Fibroblast of upper back skin (primary cell): ENCODE measurements around the gene PIGQ.
A peak's percentile ranks its signal among the peaks of the same experiment; 100 is the strongest.

Source experiments
- DNase-seq: peaks from one replicate; pipeline ENCODE4 v3.0.0-alpha.2; 2013

Gene PIGQ

DNA sequence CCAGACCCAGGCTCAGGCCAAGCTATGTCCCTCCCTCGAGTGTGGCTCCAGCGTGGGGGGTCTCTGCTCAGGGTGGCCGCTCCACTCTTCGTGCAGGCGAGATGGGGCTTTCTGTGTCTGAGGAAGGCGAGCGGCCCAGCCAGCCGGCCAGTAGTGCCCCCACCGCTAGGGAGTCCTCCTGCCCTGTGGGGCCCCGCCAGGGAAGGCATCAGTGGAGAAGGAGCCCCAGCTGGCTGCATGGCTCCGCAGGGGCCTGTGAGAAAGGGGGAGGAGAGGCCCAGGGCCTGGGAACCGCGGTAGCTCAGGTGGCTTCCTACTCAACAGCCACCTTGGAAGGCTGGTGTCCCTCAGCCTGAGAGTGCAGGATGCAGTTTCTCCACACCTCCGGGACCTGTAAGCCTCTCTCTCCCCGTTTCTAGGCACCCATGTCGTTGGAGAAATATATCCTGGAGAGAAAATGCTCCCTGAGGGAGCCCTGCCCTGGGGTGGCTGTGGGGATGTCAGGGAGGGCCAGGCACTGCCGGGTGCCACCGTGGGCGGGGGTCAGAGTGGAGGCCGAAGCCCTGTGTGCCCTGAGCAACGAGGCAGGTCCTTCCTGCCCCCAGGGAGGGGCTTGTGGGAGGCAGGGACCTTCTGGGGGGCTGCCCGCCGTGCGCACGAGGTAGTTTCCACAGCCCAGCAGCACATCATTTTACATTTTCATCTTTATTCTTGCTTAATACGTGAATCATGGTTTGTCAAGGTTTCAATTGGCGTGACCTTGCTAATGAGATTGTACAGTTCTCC lies 3.3 kb downstream of the PIGQ start:
- no peak for DNase-seq

DNA sequence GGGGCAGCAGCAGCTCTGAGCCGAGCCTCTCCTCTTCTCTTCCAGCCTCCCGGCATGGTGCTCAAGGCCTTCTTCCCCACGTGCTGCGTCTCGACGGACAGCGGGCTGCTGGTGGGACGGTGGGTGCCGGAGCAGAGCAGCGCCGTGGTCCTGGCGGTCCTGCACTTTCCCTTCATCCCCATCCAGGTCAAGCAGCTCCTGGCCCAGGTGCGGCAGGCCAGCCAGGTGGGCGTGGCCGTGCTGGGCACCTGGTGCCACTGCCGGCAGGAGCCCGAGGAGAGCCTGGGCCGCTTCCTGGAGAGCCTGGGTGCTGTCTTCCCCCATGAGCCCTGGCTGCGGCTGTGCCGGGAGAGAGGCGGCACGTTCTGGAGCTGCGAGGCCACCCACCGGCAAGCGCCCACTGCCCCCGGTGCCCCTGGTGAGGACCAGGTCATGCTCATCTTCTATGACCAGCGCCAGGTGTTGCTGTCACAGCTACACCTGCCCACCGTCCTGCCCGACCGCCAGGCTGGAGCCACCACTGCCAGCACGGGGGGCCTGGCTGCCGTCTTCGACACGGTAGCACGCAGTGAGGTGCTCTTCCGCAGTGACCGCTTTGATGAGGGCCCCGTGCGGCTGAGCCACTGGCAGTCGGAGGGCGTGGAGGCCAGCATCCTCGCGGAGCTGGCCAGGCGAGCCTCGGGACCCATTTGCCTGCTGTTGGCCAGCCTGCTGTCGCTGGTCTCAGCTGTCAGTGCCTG lies 4.4 kb downstream of the PIGQ start:
- DNase-seq, result no peak

DNA sequence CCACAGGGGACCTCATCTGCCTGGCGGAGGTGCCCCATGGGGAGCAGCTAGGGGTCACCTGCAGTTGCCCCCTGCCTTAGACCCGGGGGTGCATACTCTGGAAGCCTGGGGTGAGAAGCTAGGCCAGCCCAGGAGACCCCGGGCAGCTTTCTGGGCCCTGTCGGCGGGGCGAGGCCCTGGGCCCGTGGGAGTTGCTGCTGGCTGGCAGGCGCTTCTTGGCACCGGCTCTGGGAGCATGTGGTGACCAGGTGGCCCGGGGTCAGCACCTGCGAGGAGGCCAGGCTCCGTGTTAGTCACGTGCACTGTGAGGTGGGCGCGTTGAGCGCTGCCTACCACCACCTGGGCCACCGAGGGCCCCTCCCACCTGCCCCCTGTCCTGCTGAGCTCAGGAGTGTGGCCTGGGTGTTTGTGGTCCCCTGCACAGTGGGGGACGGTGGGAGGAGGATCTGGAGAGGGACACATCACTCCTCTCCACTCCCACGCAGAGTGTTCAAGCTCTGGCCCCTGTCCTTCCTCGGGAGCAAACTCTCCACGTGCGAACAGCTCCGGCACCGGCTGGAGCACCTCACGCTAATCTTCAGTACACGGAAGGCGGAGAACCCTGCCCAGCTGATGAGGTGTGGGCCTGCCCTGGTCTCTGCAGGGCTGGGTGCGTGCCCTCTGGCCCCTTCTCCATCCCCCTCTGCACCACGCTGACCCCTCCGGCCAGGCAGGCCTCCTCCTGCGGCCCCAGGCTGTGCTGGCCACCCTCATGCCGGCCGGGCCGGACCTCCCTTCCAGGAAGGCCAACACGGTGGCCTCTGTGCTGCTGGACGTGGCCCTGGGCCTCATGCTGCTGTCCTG lies 5.8 kb downstream of the PIGQ start:
- no peak for DNase-seq

DNA sequence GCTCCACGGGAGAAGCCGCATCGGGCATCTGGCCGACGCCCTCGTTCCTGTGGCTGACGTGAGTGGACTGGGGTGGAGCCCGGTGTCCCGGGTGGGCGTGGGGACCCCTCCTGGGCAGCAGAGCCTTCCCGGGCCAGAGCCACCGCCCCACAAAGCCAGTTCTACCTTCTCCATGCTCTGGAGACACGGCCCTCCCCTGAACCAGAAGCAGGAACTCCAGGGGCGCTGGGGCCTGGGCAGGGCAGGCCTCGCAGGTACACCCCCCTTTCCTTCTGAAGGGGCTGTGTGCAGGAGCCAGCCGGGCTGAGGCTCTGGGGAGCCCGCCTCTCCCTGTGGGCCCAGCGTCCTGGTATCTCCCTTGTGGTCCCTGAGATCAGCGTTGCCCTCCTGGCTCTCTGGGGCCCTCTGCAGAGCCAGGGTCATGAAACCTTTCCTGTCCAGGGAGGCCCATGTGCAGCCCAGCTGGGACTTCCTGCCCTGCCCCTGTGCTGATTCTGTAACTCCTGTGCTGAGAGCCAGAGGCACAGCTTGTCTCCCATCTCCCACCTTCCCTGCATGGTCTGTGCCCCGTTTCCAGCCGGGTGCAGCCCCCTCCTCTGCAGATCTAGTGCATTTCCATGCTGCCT lies 6.5 kb downstream of the PIGQ start:
- no peak for DNase-seq

DNA sequence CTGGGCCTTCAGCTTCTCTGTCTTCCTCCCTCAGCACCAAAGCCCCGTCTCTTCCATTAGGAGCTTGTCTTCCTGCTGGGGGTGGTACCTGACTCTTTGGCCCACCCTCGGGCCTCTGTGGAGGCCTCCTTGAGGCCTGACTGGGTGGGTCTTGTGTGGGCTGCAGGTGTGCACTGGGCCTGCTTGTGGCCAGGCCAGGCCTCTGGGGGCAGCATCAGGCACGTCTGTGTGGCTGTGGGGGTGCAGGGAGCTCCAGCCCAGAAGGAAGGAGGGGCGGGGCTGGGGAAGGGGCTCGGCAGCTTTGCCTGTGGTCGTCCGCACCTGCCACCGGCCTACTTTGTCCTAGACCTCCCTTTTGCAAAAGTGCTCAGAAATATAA lies 7.0 kb downstream of the PIGQ start:
- no peak for DNase-seq

DNA sequence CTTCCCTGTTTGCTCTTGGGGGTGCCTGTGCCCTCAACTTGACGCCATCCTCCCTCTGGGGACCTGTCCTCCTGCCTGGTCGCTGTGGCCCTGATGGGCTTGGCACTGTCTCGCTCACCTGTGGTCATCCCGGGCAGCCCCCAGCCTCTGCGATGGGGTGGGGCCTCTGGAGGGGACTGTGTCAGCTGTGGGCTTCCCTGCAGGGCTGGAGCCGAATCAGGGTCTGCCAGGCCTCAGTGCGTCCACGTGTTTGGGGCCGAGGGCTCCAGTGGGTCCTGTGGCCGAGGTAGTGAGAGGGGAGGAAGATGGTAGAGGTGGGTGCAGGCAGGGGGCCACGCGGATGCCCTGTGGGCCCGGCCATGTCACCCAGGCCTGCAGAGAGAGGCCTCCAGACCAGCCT lies 8.0 kb downstream of the PIGQ start:
- no peak for DNase-seq

DNA sequence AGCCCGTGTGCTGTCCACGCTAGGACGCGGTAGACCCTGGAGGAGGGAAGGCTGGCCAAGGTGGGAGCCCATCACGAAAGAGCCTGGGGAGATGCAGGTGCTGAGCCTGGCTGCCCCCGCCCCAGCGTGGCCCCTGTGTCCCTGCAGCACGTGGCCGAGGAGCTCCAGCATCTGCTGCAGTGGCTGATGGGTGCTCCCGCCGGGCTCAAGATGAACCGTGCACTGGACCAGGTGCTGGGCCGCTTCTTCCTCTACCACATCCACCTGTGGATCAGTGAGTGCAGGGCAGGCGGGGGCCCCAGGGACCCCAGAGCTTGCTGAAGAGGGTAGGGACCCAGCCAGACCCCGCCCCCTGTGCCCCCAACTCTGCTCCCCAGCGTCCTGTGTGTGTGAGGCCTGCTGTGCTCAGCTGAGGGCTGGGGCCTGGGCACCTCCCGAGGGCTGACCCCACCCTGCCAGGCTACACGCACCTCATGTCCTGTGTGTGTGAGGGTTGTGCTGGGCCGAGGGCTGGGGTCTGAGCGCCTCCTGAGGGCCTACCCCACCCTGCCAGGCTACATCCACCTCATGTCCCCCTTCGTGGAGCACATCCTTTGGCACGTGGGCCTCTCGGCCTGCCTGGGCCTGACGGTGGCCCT lies 8.6 kb downstream of the PIGQ start:
- no peak for DNase-seq

DNA sequence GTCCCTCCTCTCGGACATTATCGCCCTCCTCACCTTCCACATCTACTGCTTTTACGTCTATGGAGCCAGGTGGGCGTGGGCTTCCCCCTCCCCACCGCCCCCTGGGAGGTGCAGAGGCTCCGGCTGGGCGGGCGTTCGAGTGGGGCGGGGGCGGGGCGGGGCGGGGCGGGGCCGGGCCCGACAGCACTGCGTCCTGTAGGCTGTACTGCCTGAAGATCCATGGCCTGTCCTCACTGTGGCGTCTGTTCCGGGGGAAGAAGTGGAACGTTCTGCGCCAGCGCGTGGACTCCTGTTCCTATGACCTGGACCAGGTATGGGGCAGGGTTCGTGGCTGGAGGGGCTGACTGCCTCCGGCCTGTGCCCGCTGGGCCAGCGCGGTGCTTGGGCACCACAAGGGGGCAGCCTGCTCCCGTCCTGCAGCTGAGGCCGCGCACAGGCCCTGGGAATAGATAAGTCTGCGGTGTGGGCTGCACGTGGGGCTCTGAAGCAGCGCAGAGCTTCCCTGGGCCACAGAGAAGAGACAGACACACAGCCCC lies 9.2 kb downstream of the PIGQ start:
- peak; percentile 61 for DNase-seq

DNA sequence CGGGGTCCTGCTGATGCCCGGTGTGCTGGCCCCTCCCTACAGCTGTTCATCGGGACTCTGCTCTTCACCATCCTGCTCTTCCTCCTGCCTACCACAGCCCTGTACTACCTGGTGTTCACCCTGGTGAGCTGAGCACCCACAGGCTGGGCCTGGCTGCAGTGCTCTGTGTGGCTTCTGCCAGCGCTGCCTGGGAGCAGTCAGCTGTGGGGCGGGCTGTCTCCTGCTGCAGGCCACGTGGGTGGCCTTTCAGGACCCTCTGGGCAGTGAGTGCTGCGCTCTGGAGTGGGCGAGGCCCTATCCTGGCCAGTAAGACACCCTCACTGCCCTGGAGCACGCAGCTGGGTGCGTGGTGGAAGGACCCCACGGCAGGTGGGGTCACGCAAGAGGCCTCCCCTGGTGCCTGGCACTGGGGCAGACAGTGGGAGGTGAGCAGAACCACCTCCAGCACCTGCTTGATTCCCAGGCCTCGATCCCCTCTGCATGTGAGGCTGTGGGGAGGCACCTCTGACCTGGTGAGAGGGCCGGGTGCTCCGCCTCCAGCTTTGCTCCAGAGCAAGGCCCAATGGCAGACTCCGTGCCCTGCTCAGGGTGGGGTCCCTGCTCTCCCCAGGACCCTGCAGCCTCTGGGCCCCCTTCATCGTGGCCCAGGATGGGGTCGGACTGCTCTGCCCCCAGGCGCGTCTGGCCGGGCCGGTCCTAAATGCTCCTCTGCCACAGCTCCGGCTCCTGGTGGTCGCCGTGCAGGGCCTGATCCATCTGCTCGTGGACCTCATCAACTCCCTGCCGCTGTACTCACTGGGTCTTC lies 10.6 kb downstream of the PIGQ start:
- no peak for DNase-seq

DNA sequence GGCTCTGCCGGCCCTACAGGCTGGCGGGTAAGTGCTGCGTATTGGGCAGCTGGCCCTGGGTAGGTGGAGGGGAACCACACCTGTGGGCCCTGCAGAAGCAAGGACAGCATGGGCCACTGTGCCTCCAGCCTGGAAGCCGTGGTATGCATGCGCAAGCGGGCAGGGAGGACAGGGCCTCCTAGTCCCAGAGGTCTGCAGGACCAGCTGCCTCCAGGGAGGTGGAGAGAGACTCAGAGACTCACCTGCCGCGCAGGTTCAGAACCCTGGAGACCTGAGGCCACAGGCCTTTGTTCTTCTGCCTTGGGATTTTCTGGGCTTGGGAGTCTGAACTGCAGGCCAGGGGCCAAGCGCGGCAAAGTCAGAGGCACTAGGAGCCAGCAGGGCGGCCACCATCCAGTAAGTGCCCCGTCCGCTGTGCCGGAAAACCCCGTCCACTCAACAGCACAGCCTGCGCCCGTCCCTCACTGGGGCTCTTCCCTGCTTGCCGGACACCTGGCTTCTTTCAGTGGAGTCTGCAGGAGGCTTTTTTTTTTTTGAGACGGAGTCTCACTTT lies 11.3 kb downstream of the PIGQ start:
- no peak for DNase-seq

DNA sequence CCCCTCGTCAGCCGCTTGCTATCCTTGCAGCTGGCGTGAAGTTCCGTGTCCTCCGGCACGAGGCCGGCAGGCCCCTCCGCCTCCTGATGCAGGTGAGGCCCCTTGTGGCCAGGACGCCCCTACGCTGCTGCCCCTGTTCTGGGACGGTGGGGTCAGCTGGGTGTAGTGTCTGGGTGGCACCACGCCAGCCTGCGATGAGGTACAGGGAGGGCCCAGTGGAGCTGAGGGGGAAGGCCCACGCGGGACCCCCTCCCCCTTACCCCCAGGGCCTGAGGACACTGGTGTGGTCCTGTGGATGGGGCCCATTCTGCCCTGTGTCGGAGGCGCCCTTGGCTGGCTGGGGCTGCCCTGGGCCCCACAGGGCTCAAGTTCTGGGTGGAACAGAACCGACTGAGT lies 12.4 kb downstream of the PIGQ start:
- DNase-seq, result no peak

DNA sequence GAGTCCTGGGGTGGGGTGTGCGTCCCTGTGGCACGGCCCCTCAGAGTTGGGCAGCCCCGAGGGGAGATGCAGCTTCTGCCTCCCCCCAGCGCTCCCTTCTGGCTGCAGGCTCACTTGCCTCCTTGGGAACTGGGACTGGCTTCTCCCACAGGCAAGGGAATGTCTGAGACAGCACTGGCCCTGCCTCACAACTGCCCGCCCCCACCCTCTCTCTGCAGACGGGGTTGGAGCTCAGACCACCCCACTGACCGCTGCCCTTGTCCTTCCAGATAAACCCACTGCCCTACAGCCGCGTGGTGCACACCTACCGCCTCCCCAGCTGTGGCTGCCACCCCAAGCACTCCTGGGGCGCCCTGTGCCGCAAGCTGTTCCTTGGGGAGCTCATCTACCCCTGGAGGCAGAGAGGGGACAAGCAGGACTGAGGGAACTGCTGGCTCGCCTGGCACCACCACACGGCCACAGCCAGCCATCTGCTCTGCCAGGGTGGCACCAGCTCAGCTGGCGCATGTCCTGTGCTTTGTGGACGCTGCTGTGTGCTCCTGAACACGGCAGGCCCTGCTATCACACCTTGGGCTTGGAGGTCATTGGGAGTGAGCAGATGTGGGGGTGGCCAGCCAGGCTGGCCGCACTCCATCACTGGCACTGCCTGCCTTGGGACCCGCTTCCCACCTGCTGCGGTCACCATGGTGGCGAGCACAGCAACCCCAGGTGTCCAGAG lies 13.0 kb downstream of the PIGQ start:
- DNase-seq, result no peak

DNA sequence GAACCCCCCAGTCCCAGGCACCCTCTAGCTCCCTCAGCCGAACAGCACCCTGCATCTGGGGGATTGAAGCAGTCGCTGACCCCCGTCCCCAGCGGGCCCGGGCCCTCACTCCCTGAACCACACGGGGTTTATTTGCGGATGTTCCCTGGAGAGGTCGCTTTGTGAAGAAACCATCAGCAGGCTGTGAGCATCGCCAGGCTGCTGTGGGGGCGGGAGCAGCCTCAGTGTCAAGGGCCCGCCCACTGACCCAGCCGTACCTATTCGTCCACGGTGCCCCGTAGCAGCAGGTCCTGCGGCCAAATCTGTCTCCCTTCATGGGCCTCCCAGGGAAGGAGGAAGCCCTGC lies 13.7 kb downstream of the PIGQ start:
- no peak for DNase-seq

DNA sequence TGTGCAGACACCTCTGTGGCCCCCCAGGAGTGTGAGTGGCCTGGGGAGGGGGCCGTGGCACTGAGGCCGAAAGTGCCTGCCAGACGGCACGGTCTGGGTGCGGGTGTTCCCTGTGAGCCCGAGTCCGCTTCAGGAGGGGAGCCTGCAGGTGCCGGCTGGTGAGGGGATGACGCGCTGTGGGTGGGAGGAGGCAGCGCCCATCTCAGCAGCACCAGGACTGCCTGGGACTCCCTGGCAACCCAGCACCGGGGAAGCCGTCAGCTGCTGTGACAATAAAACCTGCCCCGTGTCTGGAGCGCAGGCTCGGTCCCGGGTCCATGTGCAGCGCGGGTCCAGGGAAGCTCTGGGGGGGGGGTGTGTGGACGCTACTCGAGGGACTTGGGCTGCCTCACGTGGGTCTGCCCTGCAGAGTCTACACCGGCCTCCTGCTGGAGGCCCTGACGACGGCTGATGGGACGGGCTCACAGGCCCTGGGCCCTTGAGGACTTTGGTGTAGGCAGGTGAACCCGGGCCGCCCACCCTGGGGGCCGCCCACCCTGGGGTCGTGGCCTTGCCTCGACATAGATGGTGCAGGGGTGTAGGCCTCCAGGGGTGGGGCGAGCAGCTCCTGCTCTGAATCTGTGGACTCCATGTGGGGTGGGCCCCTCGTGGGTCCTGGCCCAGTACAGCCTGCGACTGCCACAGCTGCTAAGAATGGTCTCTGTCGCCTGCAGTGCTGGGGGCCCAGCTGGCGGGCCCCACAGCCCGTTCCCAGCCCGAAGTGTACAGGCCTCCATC lies 14.2 kb downstream of the PIGQ start:
- DNase-seq, result no peak

DNA sequence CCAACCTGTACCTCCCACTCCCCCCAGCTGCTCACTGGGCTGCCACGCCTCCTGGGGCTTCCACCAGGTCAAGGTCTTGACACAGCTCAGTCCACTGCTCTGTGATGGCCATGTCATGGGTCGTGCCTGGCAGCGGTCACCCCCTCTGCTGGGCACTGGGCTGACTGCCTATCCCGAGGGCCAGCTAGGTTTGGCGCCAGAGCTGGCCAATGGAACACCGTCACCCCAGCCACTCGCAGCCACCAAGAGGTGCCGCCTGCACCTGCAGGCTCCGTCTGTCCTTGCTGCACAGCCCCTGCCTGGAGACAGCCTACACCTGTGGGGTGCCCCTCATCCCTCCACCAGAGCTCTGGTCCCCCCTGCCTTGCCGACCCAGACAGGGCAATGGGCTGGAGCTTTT lies 15.6 kb downstream of the PIGQ start:
- no peak for DNase-seq

DNA sequence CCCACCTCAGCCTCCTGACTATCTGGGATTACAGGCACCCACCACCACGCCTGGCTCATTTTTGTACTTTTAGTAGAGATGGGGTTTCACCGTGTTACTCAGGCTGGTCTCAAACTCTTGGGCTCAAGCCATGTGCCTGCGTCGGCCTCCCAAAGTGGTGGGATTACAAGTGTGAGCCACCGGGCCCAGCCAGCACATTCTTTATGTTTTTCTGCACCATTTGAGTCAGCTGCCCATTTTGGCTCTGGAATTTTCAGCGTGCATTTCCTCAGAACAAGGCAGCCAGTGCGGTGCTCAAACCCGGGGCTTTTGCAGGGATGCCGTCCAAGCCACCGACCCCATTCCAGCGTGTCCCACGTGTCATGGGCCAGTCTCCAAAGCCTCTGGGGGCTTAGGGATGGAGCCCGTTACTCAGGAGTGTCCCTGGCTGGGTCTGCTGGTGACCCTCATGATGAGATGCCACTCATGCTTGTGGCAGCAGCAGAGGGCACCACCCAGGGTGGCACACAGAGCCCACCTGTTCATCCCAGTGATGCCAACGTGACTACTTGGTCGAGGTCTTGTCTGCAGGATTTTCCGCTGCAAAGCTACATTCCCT lies 16.4 kb downstream of the PIGQ start:
- peak; percentile 29 for DNase-seq

DNA sequence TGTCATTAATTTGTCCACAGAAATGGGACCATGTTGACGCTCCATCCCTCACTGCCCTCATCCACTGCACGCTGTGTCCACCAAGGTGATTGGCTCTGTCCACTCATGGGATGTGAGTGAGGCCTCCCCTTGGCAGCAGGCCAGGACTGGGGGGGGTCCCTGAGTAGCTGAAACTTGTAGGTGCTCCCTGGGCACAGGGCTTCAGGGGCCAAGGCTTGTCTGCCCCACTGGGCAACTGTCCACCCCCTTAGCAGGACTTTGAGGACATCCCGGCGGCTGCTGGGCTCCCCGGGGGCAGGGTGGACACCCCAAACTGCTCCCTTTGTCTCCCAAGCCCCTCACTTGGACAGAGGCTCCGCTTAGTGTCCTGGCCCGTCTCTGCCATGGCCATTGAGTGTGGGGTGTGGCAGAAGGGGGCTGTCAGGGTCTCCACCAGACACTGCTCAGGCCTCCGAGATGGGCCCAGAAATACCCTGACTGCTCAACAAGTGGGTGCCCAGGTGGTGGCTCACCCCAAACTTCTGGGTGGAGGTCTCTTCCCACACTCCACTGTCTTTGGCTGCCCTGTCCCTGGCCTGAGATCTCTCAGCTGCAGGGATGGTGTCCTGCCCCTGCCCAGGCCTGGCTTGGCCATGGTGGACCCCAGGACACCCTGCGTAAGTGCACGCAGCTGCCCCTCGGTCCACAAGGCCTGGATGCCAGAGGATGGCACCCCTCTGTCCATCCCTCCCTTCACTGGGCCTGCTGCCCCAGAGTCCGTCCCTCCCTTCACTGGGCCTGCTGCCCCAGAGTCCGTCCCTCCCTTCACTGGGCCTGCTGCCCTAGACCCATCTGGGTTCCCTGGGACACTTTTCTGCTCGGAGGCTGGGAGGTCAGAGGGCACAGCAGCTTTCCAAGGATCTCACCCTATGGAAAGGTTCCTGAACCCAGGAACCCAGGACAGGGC lies 17.1 kb downstream of the PIGQ start:
- DNase-seq, result no peak

DNA sequence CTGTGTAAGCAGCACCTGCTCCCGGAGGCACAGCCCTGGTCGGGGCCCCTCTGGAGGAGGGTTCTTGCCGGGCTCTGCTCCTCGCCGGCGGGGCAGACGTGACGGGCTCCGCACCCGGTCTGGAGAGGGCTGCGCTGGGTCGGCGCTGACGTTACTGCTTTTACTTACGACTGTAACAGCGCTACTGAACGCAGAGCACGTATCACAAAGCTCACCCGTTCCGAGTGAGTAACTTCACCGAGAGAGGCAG lies 18.8 kb downstream of the PIGQ start:
- peak; percentile 44 for DNase-seq
